Measurements from ENCODE around the gene KITLG. TPM values are rescaled to one million over a fixed set of nuclear protein-coding genes. Genes with fewer than 3 reads are reported as not detected.
A peak's percentile ranks its signal among the peaks of the same experiment; 100 is the strongest.

Gene KITLG
- total and polyA plus RNA-seq, 2 experiments from 2014 or later, result 3.1 to 10.7 TPM

GRCh38 chr12:88507270-88507669, 73.0 kb downstream of the KITLG start (continued):
- no peak for TF ChIP-seq CREB1 (CRISPR knock-in tag; IDR thresholded peaks at IDR 0.05; ENCODE audit: low read depth)

GRCh38 chr12:88505696-88506095, 74.6 kb downstream of the KITLG start:
- Histone ChIP-seq H3K4me3 (no peak overlapping the region), H3F3A (replicated peaks; ENCODE audit: low read depth) (no peaks in the 10 kb centered on the region), H3K4me1 (ENCODE audit: insufficient read depth) (peaks cover 12% of the 10 kb centered on the region; the same call in 1 of the 2 replicates), H3K36me3 (ENCODE audit: insufficient read depth) (no peaks in the 10 kb centered on the region), H4K20me1 (replicated peaks; ENCODE audit: insufficient read depth) (no peaks in the 10 kb centered on the region), H3K4me2 (no peak overlapping the region), H2AFZ (no peak overlapping the region), H3K27ac (ENCODE audit: low read depth) (no peak overlapping the region), H3K79me2 (replicated peaks; ENCODE audit: insufficient read depth) (no peaks in the 10 kb centered on the region), H3K9me2 (ENCODE audit: insufficient read depth) (0 out of 2 replicates have a peak, but pooled peaks cover 5% of the 10 kb centered on the region), H3K27me3 (ENCODE audit: insufficient read depth) (no peaks in the 10 kb centered on the region)
- no peak for DNase-seq (ENCODE audit: low spot score)
- ATAC-seq, result no peak
- Mint-ChIP-seq H3K4me1 (peaks cover 14% of the 10 kb centered on the region), H3K27me3 (ENCODE audit: insufficient read depth, low read depth, poor library complexity) (no peaks in the 10 kb centered on the region), H3K27ac (no peak overlapping the region), H3K9me3 (no peaks in the 10 kb centered on the region), H3K36me3 (ENCODE audit: low read depth) (no peaks in the 10 kb centered on the region; the same call in 2 of the 3 replicates), H3K4me3 (no peak overlapping the region)
- TF ChIP-seq ETS1 (IDR thresholded peaks at IDR 0.05) (no peak), EZH2phosphoT487 (IDR thresholded peaks at IDR 0.05; ENCODE audit: unreplicated experiment) (no peak), ZNF331 (CRISPR knock-in tag; IDR thresholded peaks at IDR 0.05; ENCODE audit: low read depth) (no peak), STAT1 (IDR thresholded peaks at IDR 0.05; ENCODE audit: unreplicated experiment) (no peak), EZH2 (IDR thresholded peaks at IDR 0.05; ENCODE audit: low read depth, unreplicated experiment) (no peak), POLR2AphosphoS5 (IDR thresholded peaks at IDR 0.05; ENCODE audit: low read depth) (no peak)

- peaks cover 12% of the 10 kb centered on the region; the same call in 1 of the 2 replicates for H3K4me1 ChIP-seq (ENCODE audit: insufficient read depth)
- no peaks in the 10 kb centered on the region for H3F3A ChIP-seq (replicated peaks; ENCODE audit: low read depth)
- DNase-seq (ENCODE audit: low spot score), result peak; percentile 14
- Mint-ChIP-seq H3K27ac (0 out of 2 replicates have a peak overlapping the region, but pooled peaks have one; percentile 2), H3K27me3 (ENCODE audit: insufficient read depth, low read depth, poor library complexity) (peaks cover 2% of the 10 kb centered on the region), H3K9me3 (no peaks in the 10 kb centered on the region), H3K36me3 (ENCODE audit: low read depth) (no peaks in the 10 kb centered on the region; the same call in 2 of the 3 replicates), H3K4me3 (no peak overlapping the region), H3K4me1 (peaks cover 14% of the 10 kb centered on the region)
- H4K20me1 ChIP-seq (replicated peaks; ENCODE audit: insufficient read depth), result no peaks in the 10 kb centered on the region
- no peak overlapping the region for H3K4me3 ChIP-seq
- H3K4me2 ChIP-seq, result no peak overlapping the region
- H3K79me2 ChIP-seq (replicated peaks; ENCODE audit: insufficient read depth), result no peaks in the 10 kb centered on the region
- H3K36me3 ChIP-seq (ENCODE audit: insufficient read depth), result no peaks in the 10 kb centered on the region
- H3K9me2 ChIP-seq (ENCODE audit: insufficient read depth), result no peaks in the 10 kb centered on the region
- ATAC-seq, result no peak
- H2AFZ ChIP-seq, result no peak overlapping the region
- TF ChIP-seq ETS1 (IDR thresholded peaks at IDR 0.05) (no peak), ZNF462 (CRISPR knock-in tag; IDR thresholded peaks at IDR 0.05) (no peak), CREB1 (CRISPR knock-in tag; IDR thresholded peaks at IDR 0.05; ENCODE audit: low read depth) (no peak)
- H3K27ac ChIP-seq (ENCODE audit: low read depth), result no peak overlapping the region; the same call in 1 of the 2 replicates
- H3K27me3 ChIP-seq (ENCODE audit: insufficient read depth), result no peaks in the 10 kb centered on the region
Observed at GRCh38 chr12:88503281-88503703, 77.0 kb downstream of the KITLG start.

All from GM23338 (cell line).